ENCODE results near the gene NME8. TPM values are rescaled to one million over a fixed set of nuclear protein-coding genes. Genes with fewer than 3 reads are reported as not detected.

NME8 gene
- total RNA-seq, 2 donors from 2014 or later, result 2.3 to 9.2 TPM

DNA sequence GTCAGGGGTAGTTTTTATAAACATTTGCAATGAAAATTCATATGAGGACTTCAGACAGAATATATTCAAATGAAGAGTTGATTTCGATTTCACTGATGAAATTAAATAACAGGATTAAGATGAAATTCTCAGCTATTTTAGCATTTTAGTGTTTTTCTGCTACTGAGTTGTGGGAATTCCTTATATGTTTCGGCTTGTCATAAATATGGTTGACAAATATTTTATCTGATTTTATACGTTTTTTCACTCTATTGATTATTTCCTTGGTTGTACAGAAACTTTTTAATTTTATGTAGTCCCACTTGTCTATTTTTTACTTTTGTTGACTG, 14.6 kb upstream of the NME8 start:
- Mint-ChIP-seq H3K9me3 (no peaks in the 10 kb centered on the region), H3K4me3 (no peak overlapping the region), H3K36me3 (ENCODE audit: low read depth) (no peaks in the 10 kb centered on the region), H3K4me1 (peaks cover 3% of the 10 kb centered on the region), H3K27me3 (ENCODE audit: insufficient read depth) (no peaks in the 10 kb centered on the region), H3K27ac (no peak overlapping the region)
- no peaks in the 10 kb centered on the region for H3K4me1 ChIP-seq (ENCODE audit: control insufficient read depth, insufficient read depth, low read length)
- no peak overlapping the region for H3K4me3 ChIP-seq (ENCODE audit: low read length)
- H3K36me3 ChIP-seq (ENCODE audit: control insufficient read depth, insufficient read depth, low read length), result no peaks in the 10 kb centered on the region
- no peak overlapping the region for H3K9ac ChIP-seq (ENCODE audit: extremely low read depth, low read length, poor library complexity, severe bottlenecking)
- no peaks in the 10 kb centered on the region for H3K9me3 ChIP-seq (ENCODE audit: control insufficient read depth, low read length)
- H3K27me3 ChIP-seq (ENCODE audit: control insufficient read depth, insufficient read depth, low read length, poor library complexity, severe bottlenecking), result no peaks in the 10 kb centered on the region
- H3K27ac ChIP-seq (ENCODE audit: low read depth, low read length), result no peak overlapping the region
- 2% methylated on average over 2 of the region's 3 CpGs; no CpG with 5 or more reads in 1 of the 2 experiments for WGBS, 2 experiments (ENCODE audit: insufficient coverage in 1 of 2, insufficient read length in 1 of 2)
- DNase-seq, result no peak
- TF ChIP-seq, protein P1, sequence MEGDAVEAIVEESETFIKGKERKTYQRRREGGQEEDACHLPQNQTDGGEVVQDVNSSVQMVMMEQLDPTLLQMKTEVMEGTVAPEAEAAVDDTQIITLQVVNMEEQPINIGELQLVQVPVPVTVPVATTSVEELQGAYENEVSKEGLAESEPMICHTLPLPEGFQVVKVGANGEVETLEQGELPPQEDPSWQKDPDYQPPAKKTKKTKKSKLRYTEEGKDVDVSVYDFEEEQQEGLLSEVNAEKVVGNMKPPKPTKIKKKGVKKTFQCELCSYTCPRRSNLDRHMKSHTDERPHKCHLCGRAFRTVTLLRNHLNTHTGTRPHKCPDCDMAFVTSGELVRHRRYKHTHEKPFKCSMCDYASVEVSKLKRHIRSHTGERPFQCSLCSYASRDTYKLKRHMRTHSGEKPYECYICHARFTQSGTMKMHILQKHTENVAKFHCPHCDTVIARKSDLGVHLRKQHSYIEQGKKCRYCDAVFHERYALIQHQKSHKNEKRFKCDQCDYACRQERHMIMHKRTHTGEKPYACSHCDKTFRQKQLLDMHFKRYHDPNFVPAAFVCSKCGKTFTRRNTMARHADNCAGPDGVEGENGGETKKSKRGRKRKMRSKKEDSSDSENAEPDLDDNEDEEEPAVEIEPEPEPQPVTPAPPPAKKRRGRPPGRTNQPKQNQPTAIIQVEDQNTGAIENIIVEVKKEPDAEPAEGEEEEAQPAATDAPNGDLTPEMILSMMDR (conservative IDR thresholded peaks at IDR 0.05), result peak; percentile 32

DNA sequence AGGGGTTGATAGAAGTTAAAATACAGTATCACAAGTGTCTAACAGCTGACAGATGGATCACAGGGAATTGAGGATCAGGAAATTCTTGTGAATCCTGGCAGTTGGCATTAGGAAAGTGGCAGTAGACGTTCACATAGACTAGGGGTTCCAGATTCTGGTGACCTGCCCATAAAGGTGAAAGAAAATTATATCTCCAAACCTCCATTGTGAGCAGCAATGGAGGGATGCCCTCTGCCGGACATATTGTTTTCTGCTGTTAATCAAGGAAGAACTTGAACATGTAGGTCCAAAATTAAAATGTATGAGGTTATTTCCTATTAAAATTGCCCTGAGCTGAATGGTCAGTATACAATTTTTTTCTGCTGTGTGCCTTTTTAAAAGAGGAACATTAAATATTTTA, 5.1 kb downstream of the NME8 start:
- peak; percentile 65 for DNase-seq
- 29 to 43% methylated on average over 1 to 2 of the region's 2 CpGs for WGBS, 2 experiments (ENCODE audit: insufficient coverage in 1 of 2, insufficient read length in 1 of 2)
- no peaks in the 10 kb centered on the region for H3K4me1 ChIP-seq (ENCODE audit: control insufficient read depth, insufficient read depth, low read length)

DNA sequence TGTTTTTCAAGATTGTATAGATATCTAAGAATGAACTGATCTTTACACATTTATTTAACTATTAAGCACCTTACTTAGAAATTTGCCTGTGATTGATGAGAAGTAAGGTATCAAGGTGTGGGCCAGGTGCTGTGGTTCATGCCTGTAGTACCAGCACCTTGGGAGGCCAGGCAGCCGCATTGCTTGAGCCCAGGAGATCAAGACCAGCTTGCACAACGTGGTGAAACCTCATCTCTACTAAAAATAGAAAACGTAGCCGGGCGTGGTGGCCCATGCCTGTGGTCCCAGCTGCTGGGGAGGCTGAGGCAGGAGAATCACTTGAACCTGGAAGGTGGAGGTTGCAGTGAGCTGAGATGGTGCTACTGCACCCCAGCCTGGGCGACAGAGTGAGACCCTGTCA, 33.7 kb downstream of the NME8 start:
- no peak overlapping the region for H3K4me3 ChIP-seq (ENCODE audit: low read length)
- DNase-seq, result no peak
- H3K4me3 Mint-ChIP-seq, result no peak overlapping the region
- no peak overlapping the region for H3K9ac ChIP-seq (ENCODE audit: extremely low read depth, low read length, poor library complexity, severe bottlenecking)
- no peak overlapping the region for H3K27ac ChIP-seq (ENCODE audit: low read depth, low read length)
- no peaks in the 10 kb centered on the region for H3K36me3 ChIP-seq (ENCODE audit: control insufficient read depth, insufficient read depth, low read length)
- WGBS, 2 experiments (ENCODE audit: insufficient coverage in 1 of 2, insufficient read length in 1 of 2), result 86 to 93% methylated on average over 5 to 6 of the region's 6 CpGs
- H3K27ac Mint-ChIP-seq, result no peak overlapping the region
- H3K27me3 Mint-ChIP-seq (ENCODE audit: insufficient read depth), result no peaks in the 10 kb centered on the region
- H3K27me3 ChIP-seq (ENCODE audit: control insufficient read depth, insufficient read depth, low read length, poor library complexity, severe bottlenecking), result no peaks in the 10 kb centered on the region
- H3K9me3 ChIP-seq (ENCODE audit: control insufficient read depth, low read length), result no peaks in the 10 kb centered on the region
- H3K36me3 Mint-ChIP-seq (ENCODE audit: low read depth), result no peaks in the 10 kb centered on the region
- no peaks in the 10 kb centered on the region for H3K4me1 Mint-ChIP-seq
- TF ChIP-seq, protein P1 (conservative IDR thresholded peaks at IDR 0.05), result no peak
- no peaks in the 10 kb centered on the region for H3K9me3 Mint-ChIP-seq
- H3K4me1 ChIP-seq (ENCODE audit: control insufficient read depth, insufficient read depth, low read length), result no peaks in the 10 kb centered on the region

More for the DNA sequence above, 5.1 kb downstream of the NME8 start:
- Histone ChIP-seq H3K27me3 (ENCODE audit: control insufficient read depth, insufficient read depth, low read length, poor library complexity, severe bottlenecking) (no peaks in the 10 kb centered on the region), H3K27ac (ENCODE audit: low read depth, low read length) (no peak overlapping the region), H3K36me3 (ENCODE audit: control insufficient read depth, insufficient read depth, low read length) (no peaks in the 10 kb centered on the region), H3K9me3 (ENCODE audit: control insufficient read depth, low read length) (no peaks in the 10 kb centered on the region), H3K4me3 (ENCODE audit: low read length) (no peak overlapping the region), H3K9ac (ENCODE audit: extremely low read depth, low read length, poor library complexity, severe bottlenecking) (no peak overlapping the region)
- Mint-ChIP-seq H3K4me3 (no peak overlapping the region), H3K27me3 (ENCODE audit: insufficient read depth) (peaks cover 3% of the 10 kb centered on the region), H3K27ac (no peak overlapping the region), H3K4me1 (no peaks in the 10 kb centered on the region), H3K9me3 (no peaks in the 10 kb centered on the region), H3K36me3 (ENCODE audit: low read depth) (no peaks in the 10 kb centered on the region)
- TF ChIP-seq, protein P1 (conservative IDR thresholded peaks at IDR 0.05), result peak; percentile 75

All from endodermal cell (in vitro differentiated cells).